T-helper 1 cell treated with Interleukin-12 subunit alpha and Interleukin-12 subunit beta and Interleukin-4 antibody, amounts not matched to agents 30 μg/mL and 1 μg/mL, for 36 hours (primary cell): ENCODE data around the gene AUH.
"Not testable (repeated sequence)": the region's sequence is repeated elsewhere in the genome, so short reads cannot be mapped to it uniquely, and the experiment has no call there.

Experiments used
- H3K27ac Mint-ChIP-seq: one replicate; pipeline ENCODE4 v1.8.0; 2021; ENCODE audit warnings: mild to moderate bottlenecking, mixed read lengths
- H3K27me3 Mint-ChIP-seq: one replicate; pipeline ENCODE4 v1.8.0; 2021; ENCODE audit warnings: low read depth, mixed read lengths
- H3K36me3 Mint-ChIP-seq: one replicate; pipeline ENCODE4 v1.8.0; 2021; ENCODE audit warnings: low read depth, mixed read lengths
- H3K4me1 Mint-ChIP-seq: one replicate; pipeline ENCODE4 v1.8.0; 2021; ENCODE audit warnings: low read depth, mixed read lengths
- H3K4me3 Mint-ChIP-seq: one replicate; pipeline ENCODE4 v1.8.0; 2021; ENCODE audit warnings: mild to moderate bottlenecking, moderate library complexity, mixed read lengths
- H3K9me3 Mint-ChIP-seq: one replicate; pipeline ENCODE4 v1.8.0; 2021; ENCODE audit warnings: mixed read lengths

AUH gene

DNA sequence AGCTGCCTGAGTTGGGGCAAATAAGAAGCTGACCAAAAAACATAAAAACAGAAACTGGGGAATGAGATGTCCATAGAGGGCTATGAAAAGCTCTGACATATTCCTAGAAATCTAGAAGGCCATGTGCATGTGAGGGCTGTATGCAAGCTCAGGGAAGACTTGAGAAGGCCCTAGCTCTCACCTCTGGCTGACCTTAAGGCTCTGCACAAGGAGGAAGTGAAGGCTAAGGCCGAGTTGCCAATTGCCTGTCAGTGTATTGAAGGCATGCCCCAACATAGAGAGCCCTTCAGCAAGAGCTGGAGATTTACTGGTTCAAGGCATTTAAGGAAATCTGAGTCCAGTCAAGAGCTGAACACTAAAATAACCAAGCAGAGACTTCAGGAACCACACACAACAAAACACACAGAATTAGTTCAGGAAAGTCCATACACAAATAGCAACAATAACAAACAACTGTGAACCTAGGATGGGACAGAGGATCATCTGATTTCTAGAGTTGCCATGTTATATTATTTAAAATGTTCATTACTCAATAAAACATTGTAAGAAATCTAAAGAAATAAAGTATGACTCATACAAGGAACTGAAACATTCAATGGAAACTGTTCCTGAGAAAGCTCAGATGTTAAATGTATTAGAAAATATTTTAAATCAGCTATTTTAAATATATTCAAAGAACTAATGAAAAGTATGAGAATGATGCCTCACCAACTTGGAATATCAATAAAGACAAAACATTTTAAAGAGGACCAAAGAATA is 161.8 kb downstream of the AUH start:
- H3K27me3 Mint-ChIP-seq = no peaks in the 10 kb centered on the region

DNA sequence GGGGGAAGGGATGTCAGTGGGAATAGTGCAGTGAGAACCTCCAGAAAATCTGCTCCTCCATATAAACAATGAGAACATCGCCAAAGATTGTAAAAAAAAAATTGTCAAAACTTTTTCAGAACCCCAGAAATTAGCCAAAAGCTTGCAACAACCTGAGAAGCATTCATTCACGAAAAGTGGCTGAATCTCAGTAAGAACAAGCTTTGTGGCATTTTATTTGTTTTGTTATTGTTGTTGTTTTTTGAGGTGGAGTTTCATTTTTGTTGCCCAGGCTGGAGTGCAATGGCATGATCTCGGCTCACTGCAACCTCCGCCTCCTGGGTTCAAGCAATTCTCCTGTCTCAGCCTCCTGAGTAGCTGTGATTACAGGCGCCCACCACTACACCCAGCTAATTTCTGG is 162.8 kb downstream of the AUH start:
- Mint-ChIP-seq H3K9me3 (peaks cover 38% of the 10 kb centered on the region), H3K36me3 (peaks cover 36% of the 10 kb centered on the region), H3K4me1 (peaks cover 34% of the 10 kb centered on the region)
- not testable (repeated sequence) for H3K27ac Mint-ChIP-seq, H3K4me3 Mint-ChIP-seq, H3K27me3 Mint-ChIP-seq

More for the DNA sequence above, 161.8 kb downstream of the AUH start:
- H3K9me3 Mint-ChIP-seq = peaks cover 45% of the 10 kb centered on the region
- H3K4me1 Mint-ChIP-seq = peaks cover 24% of the 10 kb centered on the region
- H3K4me3 Mint-ChIP-seq = no peak overlapping the region
- H3K36me3 Mint-ChIP-seq = peaks cover 43% of the 10 kb centered on the region
- no peak overlapping the region for H3K27ac Mint-ChIP-seq

DNA sequence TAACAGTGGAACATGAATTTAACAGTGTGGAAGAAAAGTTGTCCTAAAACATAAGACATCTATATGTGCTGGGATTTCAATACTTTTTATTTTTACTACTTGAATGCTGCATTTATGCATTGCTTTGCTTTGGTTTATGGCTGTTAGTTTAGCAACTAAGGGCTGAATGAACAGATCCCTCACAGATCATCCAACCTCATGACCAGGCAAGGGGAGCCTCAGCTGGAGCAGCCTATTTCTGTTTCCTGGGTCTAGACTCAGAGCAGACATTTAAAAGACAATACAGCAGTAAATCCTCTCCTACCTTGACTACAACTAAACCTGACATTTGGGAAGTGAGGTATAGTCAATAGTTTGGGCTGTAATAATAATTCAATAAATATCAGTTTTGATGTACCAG is 163.3 kb downstream of the AUH start:
- H3K27me3 Mint-ChIP-seq = no peaks in the 10 kb centered on the region
- peaks cover 38% of the 10 kb centered on the region for H3K4me1 Mint-ChIP-seq
- H3K27ac Mint-ChIP-seq = no peak overlapping the region
- no peak overlapping the region for H3K4me3 Mint-ChIP-seq
- peaks cover 35% of the 10 kb centered on the region for H3K36me3 Mint-ChIP-seq
- peaks cover 36% of the 10 kb centered on the region for H3K9me3 Mint-ChIP-seq

DNA sequence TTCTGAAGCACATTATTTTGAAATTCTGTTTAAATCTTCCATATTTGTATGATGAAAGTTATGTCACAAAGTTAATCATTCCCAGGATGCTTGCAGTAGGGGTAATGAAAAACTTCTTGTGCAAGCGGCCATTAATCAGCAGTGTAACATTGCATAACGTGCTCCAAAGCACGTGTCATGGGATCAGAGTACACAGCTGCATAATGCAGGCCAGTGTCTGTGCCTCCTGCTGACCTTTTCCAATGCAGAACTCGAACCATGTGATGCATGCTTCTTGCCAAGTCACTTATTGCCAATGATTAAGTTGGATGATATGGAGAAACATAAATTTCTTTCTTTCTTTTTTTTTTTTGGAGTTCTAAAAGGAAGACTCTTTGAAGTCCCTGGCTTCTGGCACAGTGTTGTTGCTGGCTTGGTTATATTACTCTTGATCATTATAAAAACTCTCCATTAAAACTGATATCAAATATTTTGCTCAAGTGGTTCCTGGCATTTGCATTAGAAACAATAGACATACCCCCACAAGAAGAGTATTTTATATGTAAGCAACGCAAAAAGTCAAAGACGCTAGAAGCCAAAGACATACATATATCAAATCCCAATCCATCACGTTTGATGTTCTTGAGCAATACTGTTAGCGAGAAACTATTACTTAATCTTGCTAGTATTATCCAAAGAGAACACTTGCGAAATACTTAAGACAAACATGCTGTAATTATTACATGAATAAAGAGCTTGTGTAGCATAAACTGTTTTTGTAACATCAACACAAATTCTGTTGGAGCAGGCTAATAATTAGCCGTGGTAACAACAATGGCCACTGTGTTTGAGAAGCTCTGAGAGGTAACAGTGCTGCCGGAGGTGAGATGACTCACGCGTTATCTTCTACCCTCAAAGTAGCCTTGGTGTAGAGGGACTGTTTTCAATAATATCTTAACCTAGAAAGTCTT is 164.2 kb downstream of the AUH start:
- Mint-ChIP-seq H3K27me3 (no peaks in the 10 kb centered on the region), H3K36me3 (peaks cover 35% of the 10 kb centered on the region), H3K4me1 (peaks cover 41% of the 10 kb centered on the region), H3K27ac (no peak overlapping the region), H3K4me3 (no peak overlapping the region), H3K9me3 (peaks cover 30% of the 10 kb centered on the region)

DNA sequence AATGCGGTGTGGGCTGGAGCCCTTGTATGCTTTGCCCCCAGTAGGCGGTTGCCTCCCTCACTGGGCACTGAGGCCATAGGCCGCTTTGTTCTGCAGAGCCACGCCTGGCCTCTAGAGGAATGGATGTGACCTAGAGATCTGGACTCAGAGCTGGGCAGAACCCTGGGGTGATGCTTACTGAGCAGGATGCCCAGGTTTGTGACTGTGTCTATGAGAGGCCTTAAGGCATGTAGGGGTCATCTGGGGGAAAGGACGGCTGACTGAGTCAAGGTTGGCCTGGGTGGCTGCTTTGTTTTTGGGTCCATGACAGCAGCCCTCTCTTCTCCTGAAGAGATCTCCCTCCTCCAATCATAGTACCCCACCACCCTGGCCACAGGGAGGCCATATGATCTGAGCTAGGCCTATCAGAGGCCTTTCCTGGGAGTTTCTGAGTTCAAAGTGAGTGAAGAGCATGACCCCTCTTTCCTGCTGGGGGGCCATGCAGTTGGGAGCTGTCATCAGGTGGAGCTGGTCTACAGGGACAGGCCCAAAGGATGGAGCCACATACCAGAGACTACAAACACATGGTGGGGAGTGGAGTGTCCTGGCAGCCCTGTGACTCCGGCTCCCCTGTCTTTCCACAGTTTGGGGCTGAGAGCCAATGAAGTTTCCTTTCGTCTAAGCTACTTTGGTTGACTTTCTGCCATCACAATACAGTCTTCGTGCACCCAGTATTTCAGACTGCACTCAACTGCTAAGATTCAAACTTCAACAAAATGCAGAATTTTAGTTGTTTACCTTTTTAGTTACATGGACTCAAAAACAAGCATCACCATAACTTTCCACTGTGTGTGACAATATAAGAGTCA is 165.4 kb downstream of the AUH start:
- no peaks in the 10 kb centered on the region for H3K27me3 Mint-ChIP-seq
- H3K4me1 Mint-ChIP-seq = peaks cover 53% of the 10 kb centered on the region
- peaks cover 19% of the 10 kb centered on the region for H3K9me3 Mint-ChIP-seq
- peak overlapping the region; percentile 41 for H3K27ac Mint-ChIP-seq
- peaks cover 25% of the 10 kb centered on the region for H3K36me3 Mint-ChIP-seq
- no peak overlapping the region for H3K4me3 Mint-ChIP-seq

DNA sequence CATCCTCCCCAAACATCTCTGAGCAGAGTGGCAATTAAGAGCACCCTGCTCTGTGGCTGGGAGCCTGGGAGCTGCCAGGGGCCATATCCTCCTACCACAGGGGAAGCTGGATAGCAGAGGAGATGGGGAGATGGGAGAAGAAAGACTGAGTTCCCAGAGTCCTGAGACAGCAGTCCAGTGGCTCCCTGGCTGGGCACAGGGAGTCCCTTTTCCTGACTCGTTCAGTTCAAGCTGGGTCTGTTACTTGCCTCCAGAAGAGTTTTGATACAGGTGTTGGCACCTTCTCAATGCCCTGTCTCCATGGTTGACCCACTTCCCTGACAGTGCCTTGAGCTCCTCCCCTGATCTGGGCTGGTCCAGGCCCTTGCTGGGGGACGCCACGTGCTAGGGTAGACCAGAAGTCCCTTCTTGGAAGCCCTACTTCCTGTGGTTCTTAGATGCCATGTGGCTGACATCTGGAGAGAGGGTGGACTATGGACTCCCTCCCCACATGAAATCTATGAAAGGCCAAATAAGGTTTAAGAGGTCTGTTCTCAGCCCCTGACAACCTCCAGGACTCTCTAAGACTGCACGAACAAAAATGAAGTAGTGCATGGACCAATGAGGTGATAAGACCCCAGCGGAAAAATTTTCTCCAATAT is 166.2 kb downstream of the AUH start:
- Mint-ChIP-seq H3K4me3 (no peak overlapping the region), H3K27ac (no peak overlapping the region), H3K9me3 (peaks cover 10% of the 10 kb centered on the region), H3K4me1 (peaks cover 58% of the 10 kb centered on the region), H3K36me3 (peaks cover 18% of the 10 kb centered on the region), H3K27me3 (no peaks in the 10 kb centered on the region)

DNA sequence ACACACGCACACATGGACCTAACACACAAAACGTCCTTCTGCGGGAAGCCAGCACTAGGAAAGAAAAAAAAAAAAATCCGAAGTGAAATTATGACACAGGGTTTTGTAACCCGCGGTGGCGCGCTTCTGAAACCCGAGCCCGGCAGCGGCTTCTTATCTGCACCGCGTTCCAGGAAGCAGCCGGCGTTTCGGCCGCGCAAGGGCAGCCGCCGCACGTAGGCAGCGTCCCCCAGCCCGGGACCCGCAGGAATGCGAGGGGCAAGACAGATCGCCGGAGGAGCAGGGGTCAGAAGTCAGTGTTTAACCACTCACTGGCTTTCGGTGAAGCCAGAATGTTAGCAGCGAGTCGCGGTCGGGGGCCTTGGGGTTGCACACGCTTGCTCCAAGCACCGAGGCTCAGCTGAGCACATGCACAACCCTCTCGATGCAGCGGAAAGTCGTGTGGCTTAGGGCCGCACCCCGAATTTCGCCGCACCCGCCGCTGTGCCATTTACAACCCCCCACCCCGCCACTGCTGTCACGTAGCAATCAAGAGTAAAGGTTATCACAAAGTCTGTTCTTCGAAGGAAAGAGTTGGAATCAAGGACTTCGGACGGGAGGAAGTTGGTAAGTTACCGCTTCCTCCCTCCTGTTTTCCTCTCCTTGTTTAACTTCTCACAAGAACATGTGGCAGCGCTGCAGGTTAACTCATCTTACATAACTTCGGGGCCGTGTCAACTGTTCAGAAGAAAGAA is 167.9 kb downstream of the AUH start:
- peaks cover 10% of the 10 kb centered on the region for H3K9me3 Mint-ChIP-seq
- peaks cover 62% of the 10 kb centered on the region for H3K4me1 Mint-ChIP-seq
- peak overlapping the region; percentile 99 for H3K27ac Mint-ChIP-seq

DNA sequence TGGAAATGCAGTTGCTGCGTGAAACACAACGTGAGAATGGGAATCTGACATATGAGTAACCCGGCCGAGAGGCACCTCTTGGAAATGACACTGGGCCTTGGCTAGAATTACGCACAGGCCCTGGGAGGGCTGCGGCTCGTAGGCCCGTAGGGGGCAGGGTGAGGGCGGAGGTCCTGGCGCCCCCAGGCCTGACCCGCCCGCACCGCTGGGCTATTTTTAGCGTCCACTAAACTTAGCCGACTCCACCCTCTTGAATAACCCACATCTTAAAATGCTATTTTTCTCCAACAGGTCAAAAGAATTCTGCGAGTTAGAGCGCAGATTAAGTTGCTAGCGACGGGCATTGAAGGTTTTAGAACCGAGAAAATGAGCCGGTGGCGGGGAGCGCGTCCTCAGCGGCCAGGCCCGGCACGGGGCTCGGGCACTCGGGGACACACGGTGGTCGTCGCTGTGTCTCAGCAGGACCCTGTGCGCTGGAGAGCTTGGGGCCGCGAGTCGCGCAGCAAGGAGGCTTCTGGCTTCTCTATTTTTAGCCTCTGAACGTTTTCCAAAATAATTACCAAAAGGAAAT is 168.5 kb downstream of the AUH start:
- Mint-ChIP-seq H3K27me3 (no peaks in the 10 kb centered on the region), H3K4me1 (peaks cover 56% of the 10 kb centered on the region), H3K9me3 (peaks cover 17% of the 10 kb centered on the region), H3K4me3 (peak overlapping the region; percentile 83), H3K36me3 (peaks cover 11% of the 10 kb centered on the region), H3K27ac (peak overlapping the region; percentile 99)

More for the DNA sequence above, 167.9 kb downstream of the AUH start:
- H3K27me3 Mint-ChIP-seq = no peaks in the 10 kb centered on the region
- peak overlapping the region; percentile 83 for H3K4me3 Mint-ChIP-seq
- H3K36me3 Mint-ChIP-seq = peaks cover 12% of the 10 kb centered on the region

DNA sequence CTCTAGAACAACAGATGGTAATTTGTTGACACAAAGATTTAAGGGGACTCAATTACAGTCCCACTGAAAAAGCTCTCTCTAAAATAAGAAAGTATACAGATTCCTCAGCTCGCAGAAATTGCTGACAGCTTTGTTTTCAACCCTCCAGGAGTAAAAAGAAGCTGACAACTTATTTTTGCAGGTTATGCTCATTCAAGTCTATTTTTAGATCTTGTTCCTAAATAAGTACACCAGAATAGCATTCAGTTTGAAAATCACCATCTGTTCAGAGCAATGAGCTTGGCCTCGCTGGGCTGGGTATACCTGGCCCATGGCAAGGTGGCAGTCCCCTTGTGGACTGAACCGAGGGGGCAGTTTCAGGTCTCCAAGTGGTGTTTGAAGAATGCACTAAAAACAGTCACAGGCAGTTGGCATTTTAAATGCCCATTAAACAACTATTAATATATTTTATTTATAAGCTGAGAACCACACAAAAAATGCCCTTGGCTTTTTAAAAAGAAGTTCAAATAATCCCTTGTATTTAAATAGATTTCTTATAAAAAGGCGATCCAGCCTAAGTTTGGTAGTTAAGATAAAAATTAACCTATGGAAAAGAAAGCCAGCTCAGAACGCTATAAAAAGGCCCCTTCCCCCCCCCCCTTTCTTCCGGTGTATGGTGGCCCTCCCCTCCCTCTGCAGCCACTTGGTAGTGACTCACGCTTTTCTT is 169.2 kb downstream of the AUH start:
- no peaks in the 10 kb centered on the region for H3K27me3 Mint-ChIP-seq
- peaks cover 19% of the 10 kb centered on the region for H3K9me3 Mint-ChIP-seq
- H3K4me3 Mint-ChIP-seq = peak overlapping the region; percentile 83
- peaks cover 53% of the 10 kb centered on the region for H3K4me1 Mint-ChIP-seq
- peaks cover 11% of the 10 kb centered on the region for H3K36me3 Mint-ChIP-seq
- H3K27ac Mint-ChIP-seq = peak overlapping the region; percentile 99

DNA sequence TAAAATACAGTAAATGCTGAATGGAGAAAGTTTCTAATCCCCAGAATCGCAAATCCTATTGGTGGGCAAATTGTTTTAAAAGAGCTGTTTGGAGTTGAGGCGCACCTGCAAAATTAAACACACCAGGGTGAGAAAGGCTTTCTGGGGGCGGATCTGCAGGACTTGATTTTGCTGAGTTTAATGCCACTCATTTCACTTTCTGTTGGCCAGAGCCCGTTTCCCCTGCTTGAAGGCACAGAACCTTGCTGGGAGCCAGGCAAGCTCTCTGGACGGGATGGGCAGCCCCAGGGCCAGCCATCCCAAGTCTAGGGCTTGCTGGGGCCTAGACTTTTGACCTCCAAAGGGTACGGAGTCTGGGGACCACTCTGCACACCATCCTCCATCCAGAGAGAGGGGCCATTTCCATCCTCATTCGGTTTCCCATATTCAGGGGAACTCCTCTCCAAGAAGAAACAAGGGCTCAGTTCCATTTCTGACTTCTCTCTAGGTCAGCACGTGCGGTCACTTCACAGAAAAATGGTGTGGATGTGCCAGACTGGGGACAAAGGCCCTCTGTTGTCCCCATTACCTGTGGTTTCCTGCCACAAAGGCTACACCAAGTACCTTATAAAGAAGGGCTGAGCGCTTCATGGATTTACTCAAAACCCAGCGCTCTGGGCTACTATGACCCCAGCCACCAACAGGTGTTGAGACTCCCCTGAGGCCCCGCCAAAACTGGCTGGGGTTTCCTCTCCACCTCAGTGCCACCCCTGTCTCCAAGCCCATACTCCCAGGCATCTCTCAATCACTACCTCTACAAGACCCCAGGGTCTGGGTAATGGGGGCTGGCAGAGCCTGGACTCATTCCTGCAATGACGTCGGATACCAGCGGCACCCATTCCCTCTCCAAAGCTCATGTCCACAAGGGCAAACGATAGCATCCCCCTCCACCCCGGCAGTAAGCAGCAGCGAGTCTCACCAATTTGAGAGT is 170.0 kb downstream of the AUH start:
- peaks cover 61% of the 10 kb centered on the region for H3K4me1 Mint-ChIP-seq
- H3K4me3 Mint-ChIP-seq = peak overlapping the region; percentile 9
- H3K9me3 Mint-ChIP-seq = peaks cover 19% of the 10 kb centered on the region
- peak overlapping the region; percentile 89 for H3K27ac Mint-ChIP-seq
- H3K27me3 Mint-ChIP-seq = no peaks in the 10 kb centered on the region
- peaks cover 14% of the 10 kb centered on the region for H3K36me3 Mint-ChIP-seq

DNA sequence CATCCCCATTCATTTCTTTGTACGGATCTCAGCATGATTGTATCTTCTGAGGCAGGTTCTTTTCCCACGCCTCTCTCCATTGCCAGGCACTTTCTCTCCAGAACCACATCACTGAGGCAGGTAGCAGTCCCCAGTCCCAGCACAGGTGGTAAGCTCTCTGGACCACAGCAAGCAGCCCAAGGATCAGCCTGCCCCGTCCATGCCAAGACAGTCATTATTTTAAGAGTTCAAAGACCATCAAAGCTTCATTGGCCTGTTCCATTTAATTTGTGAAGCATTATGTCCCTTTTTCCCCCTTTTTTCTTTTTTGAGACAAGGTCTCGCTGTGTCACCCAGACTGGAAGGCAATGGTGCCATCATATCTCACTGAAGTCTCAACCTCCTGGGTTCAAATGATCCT is 171.7 kb downstream of the AUH start:
- H3K27me3 Mint-ChIP-seq = no peaks in the 10 kb centered on the region
- peaks cover 63% of the 10 kb centered on the region for H3K4me1 Mint-ChIP-seq
- no peak overlapping the region for H3K4me3 Mint-ChIP-seq
- H3K27ac Mint-ChIP-seq = no peak overlapping the region
- peaks cover 10% of the 10 kb centered on the region for H3K36me3 Mint-ChIP-seq
- peaks cover 19% of the 10 kb centered on the region for H3K9me3 Mint-ChIP-seq
